Measurements from ENCODE around the gene TRIOBP. TPM values are rescaled to one million over a fixed set of nuclear protein-coding genes. Genes with fewer than 3 reads are reported as not detected.
A peak's percentile ranks its signal among the peaks of the same experiment; 100 is the strongest.

TRIOBP gene
- total RNA-seq, 1 donor from 2014 or later: 42.9 TPM

DNA sequence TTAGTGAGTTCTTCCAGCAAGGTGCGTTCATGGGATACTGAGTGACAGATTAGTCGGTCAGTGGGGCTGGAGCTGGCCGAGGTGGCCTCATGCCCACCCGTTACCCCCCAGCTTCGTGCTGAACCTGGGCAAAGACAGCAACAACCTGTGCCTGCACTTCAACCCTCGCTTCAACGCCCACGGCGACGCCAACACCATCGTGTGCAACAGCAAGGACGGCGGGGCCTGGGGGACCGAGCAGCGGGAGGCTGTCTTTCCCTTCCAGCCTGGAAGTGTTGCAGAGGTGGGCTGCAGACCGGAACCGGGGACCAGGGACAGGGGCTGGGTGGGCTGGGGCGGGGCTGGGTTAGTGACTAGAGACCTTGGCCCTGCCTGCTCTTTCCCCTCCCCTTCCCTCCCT is 18.5 kb upstream of the TRIOBP start:
- Mint-ChIP-seq H3K4me1 (ENCODE audit: unreplicated experiment) (peaks cover 17% of the 10 kb centered on the region), H3K9me3 (no peaks in the 10 kb centered on the region), H3K27ac (no peak overlapping the region), H3K36me3 (no peaks in the 10 kb centered on the region), H3K27me3 (no peaks in the 10 kb centered on the region), H3K4me3 (no peak overlapping the region)
- TF ChIP-seq, protein P1, sequence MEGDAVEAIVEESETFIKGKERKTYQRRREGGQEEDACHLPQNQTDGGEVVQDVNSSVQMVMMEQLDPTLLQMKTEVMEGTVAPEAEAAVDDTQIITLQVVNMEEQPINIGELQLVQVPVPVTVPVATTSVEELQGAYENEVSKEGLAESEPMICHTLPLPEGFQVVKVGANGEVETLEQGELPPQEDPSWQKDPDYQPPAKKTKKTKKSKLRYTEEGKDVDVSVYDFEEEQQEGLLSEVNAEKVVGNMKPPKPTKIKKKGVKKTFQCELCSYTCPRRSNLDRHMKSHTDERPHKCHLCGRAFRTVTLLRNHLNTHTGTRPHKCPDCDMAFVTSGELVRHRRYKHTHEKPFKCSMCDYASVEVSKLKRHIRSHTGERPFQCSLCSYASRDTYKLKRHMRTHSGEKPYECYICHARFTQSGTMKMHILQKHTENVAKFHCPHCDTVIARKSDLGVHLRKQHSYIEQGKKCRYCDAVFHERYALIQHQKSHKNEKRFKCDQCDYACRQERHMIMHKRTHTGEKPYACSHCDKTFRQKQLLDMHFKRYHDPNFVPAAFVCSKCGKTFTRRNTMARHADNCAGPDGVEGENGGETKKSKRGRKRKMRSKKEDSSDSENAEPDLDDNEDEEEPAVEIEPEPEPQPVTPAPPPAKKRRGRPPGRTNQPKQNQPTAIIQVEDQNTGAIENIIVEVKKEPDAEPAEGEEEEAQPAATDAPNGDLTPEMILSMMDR (conservative IDR thresholded peaks at IDR 0.05): no peak
- DNase-seq (ENCODE audit: extremely low spot score, unreplicated experiment): no peak

DNA sequence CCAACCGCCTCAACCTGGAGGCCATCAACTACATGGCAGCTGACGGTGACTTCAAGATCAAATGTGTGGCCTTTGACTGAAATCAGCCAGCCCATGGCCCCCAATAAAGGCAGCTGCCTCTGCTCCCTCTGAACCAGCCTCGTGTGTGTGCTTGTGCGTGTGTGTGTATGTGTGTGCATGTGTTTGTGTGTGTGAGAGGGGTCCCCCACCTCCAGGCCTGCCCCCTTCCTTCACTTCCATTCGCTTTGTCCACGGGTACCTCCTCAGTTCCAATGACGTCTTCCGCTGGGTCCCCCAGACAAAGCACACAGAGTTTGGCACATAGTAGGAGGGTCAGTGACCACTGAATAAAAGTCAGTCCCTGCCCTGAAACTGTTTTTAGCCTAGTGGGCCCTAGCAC is 17.2 kb upstream of the TRIOBP start:
- TF ChIP-seq, protein P1 (conservative IDR thresholded peaks at IDR 0.05): no peak
- Mint-ChIP-seq H3K9me3 (no peaks in the 10 kb centered on the region), H3K36me3 (no peaks in the 10 kb centered on the region), H3K4me3 (peak overlapping the region; percentile 39), H3K27ac (no peak overlapping the region), H3K27me3 (no peaks in the 10 kb centered on the region), H3K4me1 (ENCODE audit: unreplicated experiment) (peaks cover 17% of the 10 kb centered on the region)
- no peak for DNase-seq (ENCODE audit: extremely low spot score, unreplicated experiment)

DNA sequence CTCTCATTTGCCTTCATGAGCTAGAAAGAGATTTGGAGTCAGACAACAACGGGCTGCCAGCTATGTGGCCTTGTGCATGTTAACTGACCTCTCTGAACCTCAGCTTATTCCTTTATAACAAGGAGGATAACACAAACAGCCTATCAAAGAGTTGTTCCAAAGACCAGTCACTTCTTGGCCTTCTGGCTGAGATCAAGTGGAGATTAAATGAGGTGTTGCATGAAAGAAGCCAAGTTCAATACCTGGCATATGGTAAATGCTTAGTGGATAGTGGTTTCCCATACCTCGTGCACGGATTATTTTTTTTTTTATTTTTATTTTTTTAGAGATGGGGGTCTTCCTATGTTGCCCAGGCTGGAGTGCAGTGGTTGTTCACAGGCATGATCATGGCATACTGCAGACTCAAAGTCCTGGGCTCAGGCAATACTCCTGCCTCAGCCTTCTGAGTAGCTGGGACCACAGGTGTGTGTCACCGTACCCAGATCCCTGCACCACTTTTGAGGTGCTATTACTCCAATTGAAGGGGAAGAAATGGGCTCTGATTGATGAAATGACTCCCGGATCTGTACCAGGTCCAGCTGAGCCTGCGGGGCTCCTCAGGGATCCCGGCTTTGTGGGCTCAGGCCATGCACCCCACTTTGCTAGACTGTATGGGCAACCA is 16.5 kb upstream of the TRIOBP start:
- Mint-ChIP-seq H3K27ac (no peak overlapping the region), H3K4me3 (no peak overlapping the region), H3K27me3 (no peaks in the 10 kb centered on the region), H3K36me3 (no peaks in the 10 kb centered on the region), H3K9me3 (no peaks in the 10 kb centered on the region), H3K4me1 (ENCODE audit: unreplicated experiment) (peaks cover 17% of the 10 kb centered on the region)
- TF ChIP-seq, protein P1 (conservative IDR thresholded peaks at IDR 0.05): no peak
- no peak for DNase-seq (ENCODE audit: extremely low spot score, unreplicated experiment)

- no peaks in the 10 kb centered on the region for H3K27me3 Mint-ChIP-seq
- TF ChIP-seq, protein P1 (conservative IDR thresholded peaks at IDR 0.05): no peak
- no peak for DNase-seq (ENCODE audit: extremely low spot score, unreplicated experiment)
- H3K27ac Mint-ChIP-seq: peak overlapping the region; percentile 77
- H3K4me3 Mint-ChIP-seq: no peak overlapping the region
- H3K36me3 Mint-ChIP-seq: no peaks in the 10 kb centered on the region
- no peaks in the 10 kb centered on the region for H3K9me3 Mint-ChIP-seq
- H3K4me1 Mint-ChIP-seq (ENCODE audit: unreplicated experiment): peaks cover 19% of the 10 kb centered on the region
These were observed 15.8 kb upstream of the TRIOBP start for GRCh38 chr22:37681001-37681424.

DNA sequence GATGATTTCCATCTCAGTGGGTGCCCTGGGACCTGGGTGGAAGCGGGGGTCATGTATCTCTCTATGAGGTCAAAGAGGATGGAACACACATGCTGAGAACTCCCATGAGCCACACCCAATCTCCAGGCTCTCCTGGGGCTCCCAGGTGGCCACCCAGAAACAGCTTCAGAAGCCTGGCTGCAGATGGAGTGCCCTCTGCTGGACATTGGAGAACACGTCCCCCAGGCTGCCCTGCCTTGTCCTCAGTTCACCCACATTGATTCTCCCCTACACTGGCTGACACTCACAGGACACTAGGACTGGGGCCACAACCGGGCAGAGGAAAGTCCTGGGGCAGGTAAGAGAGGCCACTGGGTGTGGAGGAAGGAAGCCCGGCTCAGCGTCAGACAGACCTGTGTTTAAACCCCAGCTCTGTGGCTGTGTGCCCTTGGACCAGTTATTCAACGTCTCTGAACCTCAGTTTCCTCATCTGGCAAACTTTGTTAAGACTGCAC is 15.2 kb upstream of the TRIOBP start:
- H3K4me3 Mint-ChIP-seq: no peak overlapping the region
- DNase-seq (ENCODE audit: extremely low spot score, unreplicated experiment): peak; percentile 77
- H3K9me3 Mint-ChIP-seq: no peaks in the 10 kb centered on the region
- peak overlapping the region; percentile 77 for H3K27ac Mint-ChIP-seq
- TF ChIP-seq, protein P1 (conservative IDR thresholded peaks at IDR 0.05): peak; percentile 88
- no peaks in the 10 kb centered on the region for H3K36me3 Mint-ChIP-seq
- H3K27me3 Mint-ChIP-seq: no peaks in the 10 kb centered on the region
- peaks cover 19% of the 10 kb centered on the region for H3K4me1 Mint-ChIP-seq (ENCODE audit: unreplicated experiment)

Measured in type B pancreatic cell (in vitro differentiated cells).